OCI-LY3 (cell line): Measurements from ENCODE around the gene NXT1.

Experiments used
- CTCF ChIP-seq: fragments of 200-600, 300-600 bp; sonication (generic); IDR thresholded peaks from 2 replicates; pipeline ENCODE4 v1.5.1; 2014; ENCODE audit warnings: antibody characterized with exemption, low read length, low read depth
- EZH2phosphoT487 ChIP-seq: fragments of 200-600 bp; shearing (Covaris generic); IDR thresholded peaks from 2 replicates; pipeline ENCODE4 v1.6.1; 2018; ENCODE audit warnings: antibody characterized with exemption, mixed run types, low read depth

GRCh38 chr20:23334111-23334510 lies 16.5 kb upstream of the NXT1 start:
- no peak for TF ChIP-seq CTCF
- TF ChIP-seq EZH2phosphoT487, result no peak
